Left lung (tissue), 10 donors: ENCODE data around the gene INPP1. TPM values are rescaled to one million over a fixed set of nuclear protein-coding genes. Genes with fewer than 3 reads are reported as not detected.

Experiments
- ATAC-seq: fragments of 200-7000 bp; cut with Tn5 transposase; one replicate; pipeline ENCODE4 v1.9.1; 2020; ENCODE audit warnings: moderate library complexity
- DNase-seq, 4 donors: peaks; one replicate each; pipeline ENCODE4 v3.0.0-alpha.2; 2013 to 2020
- H3K27ac ChIP-seq, 2 donors: fragments of 200-600 bp; sonication (generic) in 1 of 2; one replicate each; pipeline versions ENCODE4 v1.5.0 to v1.8.0; 2020 to 2021
- H3K27me3 ChIP-seq, 2 donors: fragments of 200-600 bp; sonication (generic) in 1 of 2; one replicate each; pipeline versions ENCODE4 v1.5.0 to v1.8.0; 2020 to 2021
- H3K36me3 ChIP-seq, 2 donors: fragments of 200-600 bp; sonication (generic) in 1 of 2; one replicate each; pipeline versions ENCODE4 v1.5.0 to v1.8.0; 2020 to 2021
- H3K4me1 ChIP-seq, 2 donors: fragments of 200-600 bp; one replicate each; pipeline ENCODE4 v1.8.0; 2021
- H3K4me3 ChIP-seq, 2 donors: fragments of 200-600 bp; sonication (generic) in 1 of 2; one replicate each; pipeline versions ENCODE4 v1.5.0 to v1.8.0; 2020 to 2021; ENCODE audit warnings: mild to moderate bottlenecking in 1 of 2
- H3K9me3 ChIP-seq, 2 donors: fragments of 200-600 bp; sonication (generic) in 1 of 2; one replicate each; pipeline versions ENCODE4 v1.5.0 to v1.8.0; 2020 to 2021
- CTCF ChIP-seq, 2 donors: fragments of 200-600 bp; sonication (generic) in 1 of 2; IDR thresholded peaks; one replicate each; pipeline versions ENCODE4 v1.5.0 to v1.8.0; 2021; ENCODE audit warnings: antibody characterized with exemption in 2 of 2
- intact Hi-C, 2 donors: fragments of 100-400 bp; cut with DNase I; formaldehyde crosslinking; loops; one replicate each; pipeline versions ENCODE4 v1.11.2 to v1.14.2; 2022
- polyA plus RNA-seq, 6 donors: library from polyadenylated mRNA; unstranded; fragments of 120-200 nt; gene quantifications; one replicate each; pipeline ENCODE4 v1.2.1, GENCODE V29; 2013; ENCODE audit not compliant: insufficient read length in 6 of 6
- total RNA-seq, 2 donors: library from RNA; stranded (reverse); fragmentation: NEBNext Ultra II Directional; extraction: Animal tissue kit (Norgen Biotek cat#: 25700); gene quantifications; one replicate each; pipeline ENCODE4 v1.2.1, GENCODE V29; 2021
- donor health status: DM: no; HTN: yes; CAD: no.
- donor health status: DM: no; HTN: no; CAD: no.

The INPP1 gene
- total and polyA plus RNA-seq, 8 donors = 21.0 to 35.2 (median 26.7) TPM

- TF ChIP-seq CTCF (IDR thresholded peaks at IDR 0.05) = no peak
- H3K4me3 ChIP-seq = peak overlapping the region; percentile 73 to 80
- H3K27ac ChIP-seq = peak overlapping the region; percentile 82 to 86
- H3K9me3 ChIP-seq = no peaks in the 10 kb centered on the region
- DNase-seq (peak in 1 of 4 donors; percentile 28), ATAC-seq (no peak)
- H3K27me3 ChIP-seq = peaks cover 0 to 23% of the 10 kb centered on the region in 2 donors
- H3K4me1 ChIP-seq = peaks cover 0 to 27% of the 10 kb centered on the region in 2 donors
- no peaks in the 10 kb centered on the region for H3K36me3 ChIP-seq
- intact Hi-C loops = no loop called here
Observed at GRCh38 chr2:190407246-190407661, 63.9 kb downstream of the INPP1 start.

- peak within 1 kb of the TSS; percentile 82 to 86 for H3K27ac ChIP-seq
- peak within 1 kb of the TSS; percentile 73 to 80 for H3K4me3 ChIP-seq
- intact Hi-C loops = no loop called here
- no peak for TF ChIP-seq CTCF (IDR thresholded peaks at IDR 0.05)
- H3K9me3 ChIP-seq = no peaks in the 10 kb centered on the region
- ATAC-seq = peak; percentile 78
- peaks cover 0 to 27% of the 10 kb centered on the region in 2 donors for H3K4me1 ChIP-seq
- peak; percentile 30 to 91 (median 55) for DNase-seq
- H3K36me3 ChIP-seq = no peaks in the 10 kb centered on the region
- peaks cover 0 to 23% of the 10 kb centered on the region in 2 donors for H3K27me3 ChIP-seq
Observed at GRCh38 chr2:190407662-190408537, 64.5 kb downstream of the INPP1 start, which contains the start of gene MFSD6. MFSD6 (plus strand) TSS chr2:190408355; CDS start chr2:190436030, 27,675 bp downstream.

- peaks cover 0 to 23% of the 10 kb centered on the region in 2 donors for H3K27me3 ChIP-seq
- ATAC-seq (peak; percentile 69), DNase-seq (peak; percentile 33 to 91 (median 67))
- peaks cover 0 to 35% of the 10 kb centered on the region in 2 donors for H3K4me1 ChIP-seq
- peak overlapping the region; percentile 73 to 80 for H3K4me3 ChIP-seq
- H3K9me3 ChIP-seq = no peaks in the 10 kb centered on the region
- no peaks in the 10 kb centered on the region for H3K36me3 ChIP-seq
- H3K27ac ChIP-seq = peak overlapping the region; percentile 82 to 86
- intact Hi-C loops = no loop called here
- TF ChIP-seq CTCF (IDR thresholded peaks at IDR 0.05) = no peak
Observed at GRCh38 chr2:190408538-190409271, 65.3 kb downstream of the INPP1 start.

- Histone ChIP-seq H3K4me1 (peaks cover 0 to 43% of the 10 kb centered on the region in 2 donors), H3K27ac (peak overlapping the region in 1 of 2 donors; percentile 86), H3K27me3 (peaks cover 0 to 23% of the 10 kb centered on the region in 2 donors), H3K36me3 (no peaks in the 10 kb centered on the region), H3K9me3 (no peaks in the 10 kb centered on the region), H3K4me3 (peak overlapping the region in 1 of 2 donors; percentile 73)
- no peak for DNase-seq
- TF ChIP-seq CTCF (IDR thresholded peaks at IDR 0.05) = no peak
- intact Hi-C loops = no loop called here
- no peak for ATAC-seq
Observed at GRCh38 chr2:190409616-190410015, 66.2 kb downstream of the INPP1 start.

- intact Hi-C loops = no loop called here
- DNase-seq (no peak), ATAC-seq (no peak)
- Histone ChIP-seq H3K9me3 (no peaks in the 10 kb centered on the region), H3K27me3 (peaks cover 0 to 23% of the 10 kb centered on the region in 2 donors), H3K27ac (no peak overlapping the region), H3K36me3 (no peaks in the 10 kb centered on the region), H3K4me3 (no peak overlapping the region), H3K4me1 (peaks cover 0 to 45% of the 10 kb centered on the region in 2 donors)
- TF ChIP-seq CTCF (IDR thresholded peaks at IDR 0.05) = no peak
Observed at GRCh38 chr2:190410166-190410565, 66.8 kb downstream of the INPP1 start.
